Omental fat pad (tissue), 4 donors: ENCODE data around the gene FRMD4A. TPM values are rescaled to one million over a fixed set of nuclear protein-coding genes. Genes with fewer than 3 reads are reported as not detected.

ENCODE experiments used
- ATAC-seq: fragments of 150-250 bp; one replicate; pipeline ENCODE4 v1.9.1; 2016; ENCODE audit warnings: mild to moderate bottlenecking, moderate library complexity; ENCODE audit not compliant: low FRiP score
- DNase-seq: peaks from one replicate; pipeline ENCODE4 v3.0.0-alpha.2; 2019; ENCODE audit warnings: low spot score
- total RNA-seq, 4 donors: library from RNA; depleted of rRNA; stranded (reverse); fragments of >200 nt; gene quantifications; one replicate each; pipeline ENCODE4 v1.1.0, GENCODE V29; 2016
- TF ChIP-seq, protein P1 (sequence below), 3 donors: fragments of 450-650 bp; IDR thresholded peaks; one replicate each; pipeline ENCODE4 v1.5.1; 2016 to 2017; ENCODE audit warnings: antibody characterized with exemption in 3 of 3, mild to moderate bottlenecking in 3 of 3, moderate library complexity in 2 of 3

FRMD4A gene
- total RNA-seq, 4 donors from 2014 or later, result 66.8 to 119 (median 81.6) TPM

GRCh38 chr10:13644866-13645265 is 685.9 kb downstream of the FRMD4A start:
- ATAC-seq (no peak), DNase-seq (no peak)
- TF ChIP-seq, protein P1, sequence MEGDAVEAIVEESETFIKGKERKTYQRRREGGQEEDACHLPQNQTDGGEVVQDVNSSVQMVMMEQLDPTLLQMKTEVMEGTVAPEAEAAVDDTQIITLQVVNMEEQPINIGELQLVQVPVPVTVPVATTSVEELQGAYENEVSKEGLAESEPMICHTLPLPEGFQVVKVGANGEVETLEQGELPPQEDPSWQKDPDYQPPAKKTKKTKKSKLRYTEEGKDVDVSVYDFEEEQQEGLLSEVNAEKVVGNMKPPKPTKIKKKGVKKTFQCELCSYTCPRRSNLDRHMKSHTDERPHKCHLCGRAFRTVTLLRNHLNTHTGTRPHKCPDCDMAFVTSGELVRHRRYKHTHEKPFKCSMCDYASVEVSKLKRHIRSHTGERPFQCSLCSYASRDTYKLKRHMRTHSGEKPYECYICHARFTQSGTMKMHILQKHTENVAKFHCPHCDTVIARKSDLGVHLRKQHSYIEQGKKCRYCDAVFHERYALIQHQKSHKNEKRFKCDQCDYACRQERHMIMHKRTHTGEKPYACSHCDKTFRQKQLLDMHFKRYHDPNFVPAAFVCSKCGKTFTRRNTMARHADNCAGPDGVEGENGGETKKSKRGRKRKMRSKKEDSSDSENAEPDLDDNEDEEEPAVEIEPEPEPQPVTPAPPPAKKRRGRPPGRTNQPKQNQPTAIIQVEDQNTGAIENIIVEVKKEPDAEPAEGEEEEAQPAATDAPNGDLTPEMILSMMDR (IDR thresholded peaks at IDR 0.05), result no peak

DNA sequence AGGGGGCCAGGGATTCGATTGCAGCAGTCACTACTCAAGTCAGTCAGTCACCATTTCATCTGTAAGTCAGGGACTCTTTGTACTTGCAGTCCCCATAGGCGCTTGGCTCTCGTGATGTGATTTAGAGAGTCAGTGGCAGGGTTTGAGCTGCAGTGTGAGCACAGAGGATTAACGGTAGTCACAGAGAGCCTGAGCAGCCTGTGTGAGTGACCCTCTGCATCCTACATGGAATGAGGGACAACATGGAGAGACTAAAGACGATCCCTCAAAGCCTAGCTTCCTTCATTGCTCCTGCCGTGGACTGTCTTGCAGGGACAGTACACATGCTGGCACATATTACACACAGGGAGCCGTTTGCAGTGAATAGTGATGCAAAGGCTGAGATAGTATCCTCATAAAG is 687.7 kb downstream of the FRMD4A start:
- TF ChIP-seq, protein P1 (IDR thresholded peaks at IDR 0.05), result no peak
- ATAC-seq (no peak), DNase-seq (no peak)

DNA sequence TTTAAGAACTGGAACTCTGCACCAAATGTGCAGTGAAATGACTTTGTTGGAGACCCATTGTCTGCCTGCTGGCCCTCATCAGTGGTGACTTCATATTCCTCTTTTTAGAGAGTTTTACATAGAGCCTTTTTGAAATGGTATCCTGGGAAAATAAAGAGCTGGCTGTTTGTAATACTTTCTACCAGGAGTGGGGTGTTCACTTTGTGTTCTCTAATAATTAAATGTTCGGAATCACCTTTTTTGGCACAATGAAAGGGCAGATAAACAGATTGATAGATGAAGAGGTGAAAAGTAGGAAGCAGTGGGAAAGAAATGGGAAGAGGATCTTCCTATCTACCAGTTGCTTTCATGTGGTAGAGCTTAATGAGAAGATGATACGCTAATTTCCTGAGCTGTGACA is 688.4 kb downstream of the FRMD4A start:
- DNase-seq, result no peak
- ATAC-seq, result no peak
- TF ChIP-seq, protein P1 (IDR thresholded peaks at IDR 0.05), result no peak

DNA sequence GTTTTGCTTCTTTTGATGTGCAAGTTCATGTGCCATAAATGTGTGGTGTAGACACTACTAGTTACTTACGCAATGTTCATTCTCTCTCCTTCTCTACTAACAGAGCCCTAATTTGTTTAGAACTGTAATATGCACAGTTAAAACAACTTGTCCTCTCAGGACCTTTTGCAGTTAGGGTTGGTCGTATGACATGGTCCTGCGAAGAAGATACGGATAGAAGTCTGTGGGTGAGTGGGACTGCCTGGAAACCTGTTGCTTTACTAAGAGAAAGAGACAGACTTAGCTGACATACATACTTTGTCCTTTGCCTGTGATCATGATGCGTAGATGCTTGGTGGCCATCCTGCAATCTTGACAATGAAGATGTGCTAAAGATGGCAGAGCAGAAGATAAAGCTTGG is 692.8 kb downstream of the FRMD4A start:
- no peak for ATAC-seq
- TF ChIP-seq, protein P1 (IDR thresholded peaks at IDR 0.05), result no peak
- DNase-seq, result no peak

- DNase-seq (no peak), ATAC-seq (no peak)
- TF ChIP-seq, protein P1 (IDR thresholded peaks at IDR 0.05), result no peak
Measured at GRCh38 chr10:13637303-13637856, 693.3 kb downstream of the FRMD4A start.

- ATAC-seq, result no peak
- TF ChIP-seq, protein P1 (IDR thresholded peaks at IDR 0.05), result no peak
- DNase-seq, result no peak
Measured at GRCh38 chr10:13636776-13637175, 693.9 kb downstream of the FRMD4A start.

GRCh38 chr10:13634207-13634606 is 696.5 kb downstream of the FRMD4A start:
- TF ChIP-seq, protein P1 (IDR thresholded peaks at IDR 0.05), result no peak
- DNase-seq (no peak), ATAC-seq (peak; percentile 34)
